Erythroblast (primary cell): ENCODE data around the gene TENM4.

Experiments
- GATA1 ChIP-seq: IDR thresholded peaks from 2 replicates; pipeline ENCODE4 v1.6.1; 2011; ENCODE audit warnings: low read depth, mild to moderate bottlenecking, control low read depth, low read length, moderate library complexity
- POLR2A ChIP-seq: IDR thresholded peaks from 2 replicates; pipeline ENCODE4 v1.6.1; 2011; ENCODE audit warnings: mild to moderate bottlenecking, low read length

- TF ChIP-seq POLR2A: no peak
- no peak for TF ChIP-seq GATA1
Measured at GRCh38 chr11:79184285-79184684, 256.5 kb downstream of the TENM4 start.
